ENCODE results near the gene EZR. TPM values are rescaled to one million over a fixed set of nuclear protein-coding genes. Genes with fewer than 3 reads are reported as not detected.

The EZR gene
- total and polyA plus RNA-seq, 8 donors, result 69.5 to 317 (median 218) TPM

DNA sequence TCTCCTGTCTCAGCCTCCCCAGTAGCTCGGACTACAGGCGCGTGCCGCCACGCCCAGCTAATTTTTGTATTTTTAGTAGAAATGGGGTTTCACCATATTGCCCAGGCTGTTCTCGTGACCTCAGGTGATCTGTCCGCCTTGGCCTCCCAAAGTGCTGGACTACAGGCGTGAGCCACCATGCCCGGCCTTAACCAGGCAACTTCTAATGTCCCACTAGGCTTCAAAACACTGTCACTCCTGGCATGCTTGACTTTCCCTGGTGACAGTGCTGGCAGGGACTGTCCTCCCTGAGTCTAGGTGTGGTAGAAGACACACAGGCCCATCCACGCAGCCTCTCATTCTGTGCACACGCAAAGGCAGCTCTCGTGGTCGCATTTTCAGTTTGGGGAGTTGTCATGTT lies 11.6 kb upstream of the EZR start:
- Histone ChIP-seq H3K4me3 (no peak overlapping the region), H3K36me3 (no peaks in the 10 kb centered on the region), H3K27ac (no peak overlapping the region), H3K4me1 (peaks cover 7 to 15% (median 11%) of the 10 kb centered on the region in 4 donors), H3K27me3 (no peaks in the 10 kb centered on the region), H3K9me3 (no peaks in the 10 kb centered on the region)
- TF ChIP-seq POLR2A (IDR thresholded peaks at IDR 0.05) (no peak), POLR2AphosphoS5 (IDR thresholded peaks at IDR 0.05) (no peak), EP300 (IDR thresholded peaks at IDR 0.05) (no peak), CTCF (IDR thresholded peaks at IDR 0.05) (no peak)
- WGBS, 5 donors, result 95 to 99% (median 98%) methylated on average over 13 of the region's 13 CpGs
- intact Hi-C loops (cut with DNase I; ENCODE audit: low total_unique reads), result no loop called here
- no peak for DNase-seq

DNA sequence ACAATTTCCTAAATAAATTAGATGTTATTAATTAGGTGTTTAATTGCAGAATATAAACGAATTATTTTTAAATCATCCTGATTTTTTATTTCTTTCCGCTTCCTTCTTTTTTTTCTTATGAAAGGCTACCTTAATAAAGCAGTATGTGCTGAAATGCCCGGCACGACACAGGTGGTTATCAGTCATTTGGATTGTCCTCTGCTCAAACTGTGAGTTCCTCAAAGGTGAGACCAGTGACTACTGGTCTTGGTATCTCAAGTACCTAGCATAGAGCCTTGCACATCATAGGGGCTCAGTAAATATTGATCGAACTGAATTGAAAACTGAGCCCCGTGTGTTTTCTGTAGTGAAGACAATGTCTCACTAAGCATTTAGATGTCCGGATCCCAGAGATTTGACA lies 9.6 kb upstream of the EZR start:
- no peaks in the 10 kb centered on the region for H3K27me3 ChIP-seq
- intact Hi-C loops (cut with DNase I; ENCODE audit: low total_unique reads), result no loop called here
- no peak overlapping the region for H3K4me3 ChIP-seq
- TF ChIP-seq POLR2A (IDR thresholded peaks at IDR 0.05), result no peak
- no peak for DNase-seq
- 71 to 82% (median 78%) methylated on average over 7 of the region's 7 CpGs for WGBS, 5 donors
- H3K36me3 ChIP-seq, result no peaks in the 10 kb centered on the region
- H3K27ac ChIP-seq, result no peak overlapping the region
- H3K9me3 ChIP-seq, result no peaks in the 10 kb centered on the region
- H3K4me1 ChIP-seq, result peaks cover 0 to 9% (median 6%) of the 10 kb centered on the region in 4 donors

- H3K27ac ChIP-seq, result no peak overlapping the region
- no peak for TF ChIP-seq CTCF (IDR thresholded peaks at IDR 0.05)
- TF ChIP-seq EP300 (IDR thresholded peaks at IDR 0.05), result no peak
- no peak for TF ChIP-seq POLR2A (IDR thresholded peaks at IDR 0.05)
- no peaks in the 10 kb centered on the region for H3K27me3 ChIP-seq
- peaks cover 0 to 9% (median 6%) of the 10 kb centered on the region in 4 donors for H3K4me1 ChIP-seq
- no peak for DNase-seq
- no peaks in the 10 kb centered on the region for H3K36me3 ChIP-seq
- WGBS, 5 donors, result 69 to 88% (median 82%) methylated on average over 4 of the region's 4 CpGs
- no peaks in the 10 kb centered on the region for H3K9me3 ChIP-seq
- intact Hi-C loops (cut with DNase I; ENCODE audit: low total_unique reads), result no loop called here
- H3K4me3 ChIP-seq, result no peak overlapping the region
Measured at GRCh38 chr6:158826819-158827501, 7.8 kb upstream of the EZR start.

- Histone ChIP-seq H3K4me1 (peaks cover 0 to 9% (median 6%) of the 10 kb centered on the region in 4 donors), H3K36me3 (no peaks in the 10 kb centered on the region), H3K9me3 (no peaks in the 10 kb centered on the region), H3K27ac (peak overlapping the region in 3 of 5 donors; percentile 11 to 29 (median 16)), H3K4me3 (no peak overlapping the region), H3K27me3 (no peaks in the 10 kb centered on the region)
- intact Hi-C loops (cut with DNase I; ENCODE audit: low total_unique reads), result no loop called here
- no peak for TF ChIP-seq POLR2AphosphoS5 (IDR thresholded peaks at IDR 0.05)
- no peak for TF ChIP-seq CTCF (IDR thresholded peaks at IDR 0.05)
- TF ChIP-seq POLR2A (IDR thresholded peaks at IDR 0.05), result no peak
- TF ChIP-seq EP300 (IDR thresholded peaks at IDR 0.05), result no peak
- WGBS, 5 donors, result 20 to 43% (median 24%) methylated on average over 9 of the region's 9 CpGs
- peak in 1 of 2 donors; percentile 77 for DNase-seq
Measured at GRCh38 chr6:158825951-158826306, 6.8 kb upstream of the EZR start.
